WTC11 (cell line): ENCODE results near the gene ISL2.
A peak's percentile ranks its signal among the peaks of the same experiment; 100 is the strongest.

Experiments used
- ATF1 ChIP-seq: sonication (generic); formaldehyde crosslinking; IDR thresholded peaks from 2 replicates; pipeline ENCODE4 v1.8.1; 2023; ENCODE audit warnings: mild to moderate bottlenecking, moderate library complexity, missing genetic modification reagents
- TF ChIP-seq, protein P1 (sequence below): sonication (generic); formaldehyde crosslinking; IDR thresholded peaks from 2 replicates; pipeline ENCODE4 v1.8.0; 2022; ENCODE audit warnings: mild to moderate bottlenecking, missing genetic modification reagents

DNA sequence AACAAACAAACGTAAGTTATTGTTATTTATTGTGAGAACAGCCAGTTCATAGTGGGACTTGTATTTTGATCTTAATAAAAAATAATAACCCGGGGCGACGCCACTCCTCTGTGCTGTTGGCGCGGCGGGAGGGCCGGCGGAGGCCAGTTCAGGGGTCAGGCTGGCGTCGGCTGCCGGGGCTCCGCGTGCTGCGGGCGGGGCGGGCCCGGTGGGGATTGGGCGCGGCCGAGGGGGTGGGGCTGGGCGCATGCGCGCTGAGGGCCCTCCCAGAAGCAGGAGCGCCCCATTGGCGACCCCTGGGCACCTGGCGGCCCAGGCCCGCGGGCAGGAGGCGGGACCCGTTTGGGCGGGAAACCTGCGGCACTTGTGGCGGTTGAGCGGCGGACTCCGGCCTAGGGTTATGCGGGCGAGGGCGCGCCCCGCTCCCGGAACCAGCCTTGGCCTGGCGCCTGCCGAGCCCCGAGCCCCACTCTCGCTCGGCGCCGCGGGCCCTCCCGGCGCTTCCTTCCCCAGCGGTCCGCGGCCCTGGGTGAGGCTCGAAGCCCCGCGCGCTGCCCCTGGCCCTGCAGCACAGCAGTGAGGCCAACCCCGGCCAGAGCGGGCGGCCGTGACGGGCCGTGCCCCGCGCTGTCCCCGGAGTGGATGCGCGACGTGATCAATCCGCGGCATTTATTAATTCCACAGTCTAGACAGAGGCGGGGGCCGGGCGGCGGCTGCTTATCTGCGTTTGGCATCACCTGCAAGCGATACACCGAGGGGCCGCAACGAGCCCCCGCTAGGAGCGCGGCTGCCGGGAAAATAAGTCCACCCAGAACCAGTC, 6.0 kb downstream of the ISL2 start:
- TF ChIP-seq, protein P1, sequence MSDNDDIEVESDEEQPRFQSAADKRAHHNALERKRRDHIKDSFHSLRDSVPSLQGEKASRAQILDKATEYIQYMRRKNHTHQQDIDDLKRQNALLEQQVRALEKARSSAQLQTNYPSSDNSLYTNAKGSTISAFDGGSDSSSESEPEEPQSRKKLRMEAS, result peak; percentile 90; the same call in 1 of the 2 replicates
- no peak for TF ChIP-seq ATF1 (CRISPR knock-in tag)
